HG03108 (cell line): Measurements from ENCODE around the gene GMPPB.
"Not testable (repeated sequence)": the region's sequence is repeated elsewhere in the genome, so short reads cannot be mapped to it uniquely, and the experiment has no call there.

Experiments used
- ATAC-seq: cut with Tn5 transposase; IDR thresholded peaks from one replicate; pipeline ENCODE4 v1.9.1; 2021; ENCODE audit warnings: moderate library complexity; ENCODE audit not compliant: unreplicated experiment

GMPPB gene

DNA sequence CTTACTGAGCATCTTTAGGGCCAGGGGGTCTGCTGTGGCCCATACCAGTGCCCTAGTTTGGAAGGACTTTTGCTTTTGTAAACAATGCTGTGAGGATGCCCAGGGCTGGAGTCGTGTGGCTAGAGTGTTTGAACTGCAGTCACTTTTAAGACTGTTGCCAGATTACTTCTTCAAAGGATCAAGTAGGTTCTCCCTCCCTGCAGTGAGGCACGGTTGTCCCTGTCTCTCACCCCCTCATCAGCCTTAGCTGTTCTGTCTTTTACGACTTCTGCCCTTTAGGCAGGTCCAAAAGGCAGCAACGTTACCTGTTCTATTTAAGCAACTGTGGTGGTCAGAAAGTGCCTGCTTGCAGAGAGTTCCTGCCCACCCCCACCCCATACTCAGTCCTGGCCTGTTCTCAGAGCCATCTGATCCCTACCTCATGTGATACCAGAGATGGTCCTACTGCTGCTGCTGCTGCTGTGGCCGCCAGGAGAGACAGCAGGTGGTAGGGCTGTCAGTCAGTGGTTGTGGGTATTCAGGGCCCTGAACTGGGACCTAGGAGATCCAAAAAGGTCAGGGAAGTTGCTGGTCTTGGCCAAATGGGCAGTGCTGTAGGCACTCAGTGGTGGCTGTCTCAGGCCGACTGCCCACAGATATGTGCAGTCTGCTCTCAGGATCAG lies 29.2 kb downstream of the GMPPB start:
- ATAC-seq: not testable (repeated sequence)

DNA sequence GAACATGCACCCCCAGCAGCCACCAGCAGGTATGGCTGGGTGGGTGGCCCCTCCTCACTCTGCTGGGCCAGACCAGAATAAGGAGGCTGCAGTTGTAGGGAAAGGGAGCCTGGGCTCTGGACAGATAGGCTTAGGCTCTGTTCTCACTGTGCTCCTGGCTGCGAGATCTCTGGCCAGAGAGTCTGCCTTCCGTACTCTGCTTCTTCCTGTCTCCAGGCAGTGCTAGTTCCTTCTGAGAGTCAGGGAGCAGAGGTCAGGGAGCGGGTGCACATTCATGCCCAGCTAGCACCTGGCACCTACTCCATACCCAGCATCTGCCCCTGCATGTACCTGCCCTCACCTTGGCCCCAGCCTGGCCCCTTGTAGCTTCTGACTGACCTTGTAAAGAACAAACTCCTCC lies 32.3 kb downstream of the GMPPB start:
- ATAC-seq: not testable (repeated sequence)

DNA sequence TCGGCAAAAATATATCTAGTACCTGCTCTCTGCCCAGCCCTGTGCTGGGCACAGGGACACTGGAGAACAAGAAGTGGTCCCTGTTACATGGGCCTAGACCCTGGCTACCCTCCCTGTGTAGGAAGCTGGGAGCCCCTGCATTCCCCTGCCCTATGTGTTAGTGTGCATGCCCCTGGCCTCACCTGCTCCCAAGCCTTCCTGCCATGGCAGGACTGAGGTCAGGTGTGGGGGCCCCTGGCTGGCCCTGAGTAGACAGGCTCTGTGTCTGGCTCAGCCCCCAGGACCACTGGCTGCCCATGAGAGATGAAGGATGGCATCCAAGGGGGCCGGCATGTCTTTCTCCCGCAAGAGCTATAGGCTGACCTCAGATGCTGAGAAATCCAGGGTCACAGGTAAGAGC lies 32.9 kb downstream of the GMPPB start:
- ATAC-seq: not testable (repeated sequence)

DNA sequence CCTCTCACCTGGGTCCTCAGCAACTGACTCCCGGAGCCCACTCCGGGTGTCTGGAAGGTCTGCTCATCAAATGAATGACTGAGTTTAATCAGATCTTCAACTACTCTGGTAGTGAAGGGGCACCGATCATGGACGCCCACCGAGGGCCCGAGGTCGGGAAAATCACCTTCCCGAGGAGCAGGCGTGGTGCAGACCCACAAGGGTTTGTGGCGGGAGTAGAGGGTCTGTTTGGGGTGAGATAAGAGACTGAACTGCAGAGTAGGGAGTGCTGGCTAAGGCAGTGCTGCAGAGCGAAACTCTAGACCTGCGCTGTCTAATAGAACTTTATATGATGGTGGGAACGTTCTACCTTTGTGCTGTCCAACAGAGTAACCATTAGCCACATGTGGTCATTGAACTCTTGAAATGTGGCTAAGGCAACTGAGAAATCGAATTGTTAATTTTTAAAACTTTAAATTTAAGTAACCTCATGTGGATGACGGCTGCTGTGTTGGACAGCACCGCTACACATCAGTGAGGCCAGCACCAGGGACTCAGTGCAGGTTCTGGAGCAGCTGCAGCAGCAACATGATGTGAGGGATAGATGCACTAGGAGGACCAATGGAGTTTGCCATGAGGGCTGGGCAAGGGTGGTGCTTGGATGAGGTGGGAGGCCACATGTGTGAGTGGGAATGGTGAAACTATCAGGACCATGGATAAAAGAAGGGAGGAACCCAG lies 33.7 kb downstream of the GMPPB start:
- ATAC-seq: not testable (repeated sequence)

DNA sequence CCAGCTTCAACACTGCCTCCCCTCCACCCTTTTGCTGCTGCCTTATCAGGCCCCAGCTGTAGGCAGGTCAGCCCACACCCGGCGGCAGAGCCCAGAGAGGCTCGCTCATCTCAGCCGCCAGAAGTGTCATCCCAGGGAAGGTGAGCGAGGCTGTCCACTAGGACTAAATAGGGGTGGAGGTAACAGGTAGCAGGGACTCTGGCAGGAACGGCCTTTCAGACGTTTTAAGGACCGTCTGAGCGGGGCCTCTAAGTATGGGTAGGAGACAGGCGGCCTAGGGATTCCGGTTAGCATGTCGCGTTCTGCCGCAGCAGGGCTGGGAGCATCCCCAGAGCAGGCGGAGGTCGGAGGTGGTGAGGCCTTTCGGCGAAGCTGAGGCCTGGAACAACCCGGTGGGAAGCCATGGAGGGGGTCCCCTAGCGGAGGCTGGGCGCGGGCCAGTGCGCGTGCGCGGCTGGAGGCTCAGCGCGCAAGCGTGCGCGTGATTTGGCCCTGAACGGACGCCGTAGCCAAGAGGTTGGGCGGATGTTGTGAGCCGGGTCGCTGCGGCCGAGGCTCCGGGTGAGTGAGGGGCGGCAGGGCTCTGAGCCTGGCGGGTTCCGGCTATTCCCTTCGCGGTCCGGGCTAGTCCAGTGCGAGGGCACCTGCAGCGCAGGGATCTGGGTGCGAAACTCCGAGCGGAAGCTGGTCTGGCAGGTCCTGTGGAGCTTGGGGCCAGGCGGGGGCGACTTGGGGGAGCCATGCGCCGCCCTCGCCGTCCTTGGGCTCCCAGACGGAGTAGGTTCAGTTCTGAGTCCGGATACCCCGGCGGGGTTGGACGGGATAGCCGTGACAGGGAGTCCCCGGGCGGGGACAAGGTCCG lies 34.5 kb downstream of the GMPPB start, which contains the start of the genes MST1 and RNF123:
Gene MST1 (minus strand): TSS at position 429 of the 862 bp plus-strand sequence. CDS start 783 bp downstream, outside the sequence.
Gene RNF123 (plus strand): TSS at position 512 of the 862 bp plus-strand sequence. CDS start 1,609 bp downstream, outside the sequence.
- peak; percentile 49 for ATAC-seq

DNA sequence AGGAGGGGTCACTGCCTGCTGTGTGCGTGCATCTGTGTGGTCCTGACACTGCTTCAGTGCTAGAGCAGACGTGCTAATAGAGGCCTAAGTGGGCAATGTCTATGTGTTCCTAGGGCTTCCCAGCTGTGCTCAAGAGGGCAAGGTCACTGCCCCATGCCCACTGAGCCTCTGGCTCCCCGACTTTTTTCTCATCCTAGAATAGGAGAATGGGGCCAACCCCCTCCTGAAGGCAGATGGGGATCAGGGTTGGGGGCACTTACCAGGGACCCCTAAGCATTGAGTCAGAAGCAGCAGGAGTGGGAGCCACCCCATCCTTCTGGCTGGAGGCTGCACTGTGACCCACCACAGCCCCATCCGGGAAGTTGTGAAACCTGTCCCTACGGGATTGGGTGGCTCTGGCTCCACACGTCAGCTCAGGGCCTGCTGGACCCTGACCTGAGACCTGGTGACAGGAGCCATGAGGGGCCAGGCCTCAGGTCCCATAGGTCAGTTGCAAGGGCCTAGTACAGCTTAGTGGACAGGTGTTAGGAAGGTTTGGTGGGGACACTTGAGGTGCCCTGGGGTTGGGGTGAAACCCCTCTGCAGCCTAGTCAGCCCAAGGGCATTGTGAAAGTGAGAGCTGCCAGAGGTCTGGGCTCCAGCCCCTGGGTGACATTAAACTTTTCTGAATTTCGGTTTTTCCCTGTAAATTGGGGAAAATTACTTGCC lies 35.3 kb downstream of the GMPPB start:
- not testable (repeated sequence) for ATAC-seq

DNA sequence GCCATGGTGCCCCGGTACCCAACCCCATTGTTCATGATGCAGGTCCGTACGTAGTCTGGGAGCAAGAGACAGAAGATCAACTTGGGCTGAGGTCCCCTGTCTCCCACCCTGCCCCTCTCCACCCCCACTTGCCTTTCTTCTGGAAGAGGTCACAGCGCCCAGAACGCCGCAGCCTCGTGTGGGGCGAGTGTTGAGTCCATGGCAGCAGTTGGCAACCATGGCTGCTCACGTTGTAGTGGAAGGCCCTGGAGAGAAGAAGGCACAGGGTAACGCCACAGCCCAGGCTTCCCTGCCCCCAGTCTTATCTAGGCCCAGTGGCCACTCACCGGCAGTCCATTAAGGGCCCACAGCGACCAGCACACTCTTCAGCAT lies 36.3 kb downstream of the GMPPB start:
- not testable (repeated sequence) for ATAC-seq

DNA sequence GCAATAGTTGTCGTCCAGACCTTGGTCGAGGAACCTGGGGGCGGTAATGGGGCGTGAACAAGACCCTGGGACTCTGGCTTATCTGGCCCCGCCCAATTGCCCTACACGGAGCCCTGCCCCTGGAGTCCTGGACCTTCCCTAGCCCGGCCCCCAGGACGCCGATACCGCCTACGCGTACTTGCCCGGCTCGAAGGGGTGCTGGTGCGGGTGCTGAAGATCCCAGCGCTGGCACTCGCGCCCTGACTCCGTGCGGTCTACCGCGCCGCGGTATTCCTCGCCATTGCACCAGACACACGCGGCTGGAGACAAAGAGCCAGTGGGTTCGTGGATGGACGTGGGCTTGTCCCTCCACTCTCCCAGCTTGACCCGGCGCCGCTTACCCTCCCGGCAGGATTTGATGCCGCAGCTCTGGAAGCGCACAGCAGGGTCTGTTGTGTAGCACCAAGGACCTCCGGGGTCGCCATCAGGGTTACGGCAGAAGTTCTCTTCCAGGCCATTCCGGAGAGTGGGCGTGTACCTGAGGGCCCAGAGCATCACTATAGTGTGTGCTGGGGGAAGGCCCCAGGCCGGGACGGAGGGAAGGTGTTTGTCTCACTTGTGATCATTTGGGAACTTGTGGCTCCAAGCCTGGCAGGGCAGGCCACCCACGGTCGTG lies 36.9 kb downstream of the GMPPB start:
- ATAC-seq: not testable (repeated sequence)

DNA sequence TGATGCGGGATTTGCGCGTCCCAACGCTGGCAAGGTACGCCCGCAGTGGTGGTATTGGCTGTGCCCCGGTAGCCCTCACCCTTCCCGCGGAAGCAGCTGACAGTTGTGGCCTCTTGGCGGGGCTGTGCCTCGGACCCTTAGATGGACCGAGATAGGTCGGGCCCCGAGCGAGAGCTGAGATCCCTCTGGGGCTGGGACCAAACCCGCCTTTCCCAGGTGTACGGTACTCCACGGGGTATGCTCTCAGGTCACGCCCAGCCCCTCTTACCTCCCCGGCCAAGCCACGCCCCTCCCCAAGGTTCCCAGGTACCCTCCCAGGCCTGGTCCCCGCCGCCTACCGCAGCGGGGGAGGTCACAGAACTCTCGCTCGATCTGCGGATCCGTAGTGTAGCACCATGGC lies 37.4 kb downstream of the GMPPB start:
- not testable (repeated sequence) for ATAC-seq

DNA sequence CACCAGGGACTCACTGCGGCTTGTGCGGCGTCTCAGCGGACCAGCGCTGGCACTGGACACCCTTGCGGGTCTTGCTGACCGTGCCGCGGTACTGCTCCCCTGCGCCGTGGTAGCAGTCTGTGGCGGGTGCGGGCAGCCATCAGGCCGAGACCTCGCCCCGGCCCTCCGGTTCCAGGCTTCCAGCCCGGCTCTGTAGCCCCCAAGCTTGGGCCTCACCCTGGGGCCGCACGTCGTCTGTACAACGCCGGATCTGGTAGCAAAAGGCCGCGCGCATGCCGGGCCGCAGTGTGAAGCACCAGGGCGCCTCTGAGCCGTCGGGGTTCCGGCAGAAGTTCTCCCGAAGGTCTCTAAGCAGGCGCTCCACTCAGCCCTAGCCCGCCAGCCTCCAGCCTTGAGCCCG lies 37.9 kb downstream of the GMPPB start:
- not testable (repeated sequence) for ATAC-seq

DNA sequence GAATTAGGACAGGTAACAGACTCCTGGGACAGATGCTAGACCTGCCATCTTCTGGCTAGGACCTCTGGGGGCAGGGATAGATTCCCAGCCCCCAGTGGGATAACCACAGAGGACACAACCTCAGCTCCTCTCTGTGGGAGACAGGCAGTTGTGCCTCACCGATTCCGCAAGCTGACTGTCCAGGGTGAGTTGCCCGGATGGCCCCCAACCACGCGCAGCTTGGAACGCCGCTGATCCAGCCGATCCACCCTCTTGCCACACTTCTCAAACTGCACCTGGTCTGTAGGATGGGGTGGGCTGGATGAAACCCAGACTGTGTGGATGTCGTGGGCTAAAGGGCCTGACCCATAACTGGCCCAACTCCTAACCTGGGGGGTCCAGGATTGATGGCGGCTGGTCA lies 38.6 kb downstream of the GMPPB start:
- not testable (repeated sequence) for ATAC-seq

DNA sequence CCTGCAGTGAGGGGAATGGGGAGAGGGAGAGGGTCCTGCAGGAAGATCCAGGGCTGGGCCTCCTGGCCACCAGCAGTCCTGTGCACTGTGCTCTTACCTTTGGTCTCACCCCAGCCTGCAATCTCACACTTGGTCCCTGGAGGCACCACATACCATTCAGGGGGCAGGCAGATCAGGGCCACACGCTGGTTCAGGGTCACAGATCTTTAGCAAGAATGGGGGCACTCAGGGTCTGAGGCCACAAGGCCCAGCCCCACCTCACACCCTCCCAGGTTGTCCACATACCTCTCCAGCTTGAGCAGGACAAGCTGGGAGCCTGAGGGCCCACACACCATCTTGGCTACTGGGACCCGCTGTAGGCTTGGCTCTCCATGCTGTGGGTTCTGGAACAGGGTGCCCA lies 39.3 kb downstream of the GMPPB start:
- ATAC-seq: not testable (repeated sequence)

DNA sequence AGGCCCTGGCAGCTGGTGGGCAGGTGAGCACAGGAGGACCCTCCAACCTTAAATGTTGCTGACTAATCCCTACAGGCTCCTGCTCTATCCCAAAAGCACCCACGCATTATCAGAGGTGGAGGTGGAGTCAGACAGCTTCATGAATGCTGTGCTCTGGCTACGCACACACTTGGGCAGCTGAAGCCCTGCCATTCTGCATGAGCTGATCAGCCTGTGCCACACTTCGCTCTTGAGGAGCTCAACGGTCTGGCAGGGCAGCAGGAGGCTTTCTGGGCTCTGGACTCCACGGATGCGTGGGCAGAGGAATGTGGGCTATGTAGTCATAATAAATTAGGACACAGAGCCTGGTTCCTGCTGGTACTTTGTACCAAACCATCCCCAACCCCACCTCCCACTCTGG lies 40.6 kb downstream of the GMPPB start:
- ATAC-seq: no peak

DNA sequence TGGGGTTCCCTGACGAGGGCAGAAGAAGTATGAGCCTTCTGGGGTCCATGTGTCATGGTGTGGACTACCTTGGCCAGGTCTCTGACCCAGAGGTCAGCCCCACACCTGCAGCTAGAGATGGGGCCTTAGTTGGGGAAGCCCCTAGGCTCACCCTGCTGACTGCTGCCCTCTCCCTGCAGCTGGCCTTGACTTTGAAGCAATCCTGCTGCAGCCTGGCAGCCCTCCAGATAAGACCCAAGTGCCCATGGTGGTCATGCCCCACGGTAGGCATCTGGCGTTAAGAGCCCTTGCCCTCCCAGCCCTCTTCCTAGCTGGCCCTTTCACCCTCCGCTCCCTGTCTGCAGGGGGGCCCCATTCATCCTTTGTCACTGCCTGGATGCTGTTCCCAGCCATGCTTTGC lies 42.2 kb downstream of the GMPPB start:
- no peak for ATAC-seq

DNA sequence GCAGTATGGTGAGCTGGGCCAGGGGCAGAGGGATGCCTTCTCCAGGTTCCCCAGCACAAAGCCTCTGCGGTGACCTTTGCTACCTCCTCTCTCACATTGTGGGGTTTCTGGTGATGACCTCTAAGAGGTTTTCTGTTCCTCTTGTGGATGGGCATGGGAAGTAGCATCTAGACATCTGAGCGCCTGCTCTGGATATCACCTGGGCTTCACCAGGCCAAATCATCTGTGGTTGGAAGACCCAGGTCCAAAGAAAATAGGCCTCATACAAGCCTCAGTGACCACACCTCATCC lies 42.6 kb downstream of the GMPPB start:
- no peak for ATAC-seq

DNA sequence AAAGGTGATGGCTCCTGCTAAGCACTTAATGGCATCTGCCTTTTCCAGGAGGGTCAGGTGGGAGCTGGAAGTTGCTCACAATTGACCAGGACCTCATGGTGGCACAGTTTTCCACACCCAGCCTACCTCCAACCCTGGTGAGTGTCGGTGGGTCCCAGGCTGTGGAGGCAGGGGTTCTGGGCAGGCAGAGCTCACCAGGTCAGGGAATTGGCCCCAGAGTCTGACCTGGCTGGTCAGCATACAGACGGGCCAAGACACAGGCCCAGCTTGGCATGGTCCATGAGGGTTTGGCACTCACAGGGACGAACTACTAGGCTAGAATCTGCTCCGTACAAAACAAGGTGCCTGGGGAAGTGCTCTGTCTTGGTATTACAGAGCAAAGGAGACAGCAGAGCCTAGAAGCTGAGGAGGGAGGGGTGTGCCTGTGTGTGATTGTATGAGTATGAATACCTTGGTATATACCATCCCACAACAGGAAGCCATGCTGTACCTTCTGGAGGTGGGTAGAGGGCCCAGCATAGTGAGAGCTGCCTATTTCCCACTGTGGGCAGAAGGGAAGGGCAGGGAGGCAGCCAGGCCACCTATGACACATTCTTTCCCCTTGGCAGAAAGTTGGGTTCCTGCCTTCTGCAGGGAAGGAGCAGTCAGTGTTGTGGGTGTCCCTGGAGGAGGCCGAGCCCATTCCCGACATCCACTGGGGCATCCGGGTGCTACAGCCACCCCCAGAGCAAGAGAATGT lies 43.1 kb downstream of the GMPPB start:
- no peak for ATAC-seq

DNA sequence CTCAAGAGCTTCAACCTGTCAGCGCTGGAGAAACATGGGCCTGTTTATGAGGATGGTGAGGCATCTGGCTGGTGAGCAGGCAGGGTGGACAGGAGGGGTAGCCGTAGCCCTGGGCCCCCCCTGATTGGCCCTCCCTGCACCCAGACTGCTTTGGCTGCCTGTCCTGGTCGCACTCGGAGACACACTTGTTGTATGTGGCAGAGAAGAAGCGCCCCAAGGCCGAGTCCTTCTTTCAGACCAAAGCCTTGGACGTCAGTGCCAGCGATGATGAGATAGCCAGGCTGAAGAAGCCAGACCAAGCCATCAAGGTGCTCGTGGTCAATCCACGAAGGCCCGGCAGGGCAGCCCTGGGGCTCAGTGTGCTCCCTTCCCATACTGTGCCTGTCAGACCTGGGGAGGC lies 47.8 kb downstream of the GMPPB start:
- no peak for ATAC-seq

DNA sequence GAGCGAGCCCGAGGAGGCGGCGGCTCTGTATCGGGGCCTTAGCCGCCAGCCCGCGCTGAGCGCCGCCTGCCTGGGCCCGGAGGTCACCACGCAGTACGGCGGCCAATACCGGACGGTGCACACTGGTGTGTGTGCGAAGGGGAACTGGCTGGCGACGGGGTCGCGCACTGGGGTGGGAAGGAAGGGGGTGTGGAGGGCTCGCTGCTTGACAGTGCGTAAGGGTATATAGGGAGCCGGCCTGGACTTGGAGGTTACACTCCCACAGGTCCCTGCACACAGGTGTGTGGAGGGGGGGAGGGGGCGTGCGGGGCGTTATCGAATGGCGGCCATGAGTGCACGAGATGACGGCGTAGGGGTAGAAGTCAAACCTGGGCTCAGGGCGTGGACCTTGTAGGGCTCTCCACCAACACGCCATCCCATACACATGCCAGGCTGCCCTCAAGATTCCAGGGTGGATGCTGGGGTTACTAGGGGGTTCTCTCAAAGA lies 49.2 kb downstream of the GMPPB start:
- ATAC-seq: peak; percentile 21

DNA sequence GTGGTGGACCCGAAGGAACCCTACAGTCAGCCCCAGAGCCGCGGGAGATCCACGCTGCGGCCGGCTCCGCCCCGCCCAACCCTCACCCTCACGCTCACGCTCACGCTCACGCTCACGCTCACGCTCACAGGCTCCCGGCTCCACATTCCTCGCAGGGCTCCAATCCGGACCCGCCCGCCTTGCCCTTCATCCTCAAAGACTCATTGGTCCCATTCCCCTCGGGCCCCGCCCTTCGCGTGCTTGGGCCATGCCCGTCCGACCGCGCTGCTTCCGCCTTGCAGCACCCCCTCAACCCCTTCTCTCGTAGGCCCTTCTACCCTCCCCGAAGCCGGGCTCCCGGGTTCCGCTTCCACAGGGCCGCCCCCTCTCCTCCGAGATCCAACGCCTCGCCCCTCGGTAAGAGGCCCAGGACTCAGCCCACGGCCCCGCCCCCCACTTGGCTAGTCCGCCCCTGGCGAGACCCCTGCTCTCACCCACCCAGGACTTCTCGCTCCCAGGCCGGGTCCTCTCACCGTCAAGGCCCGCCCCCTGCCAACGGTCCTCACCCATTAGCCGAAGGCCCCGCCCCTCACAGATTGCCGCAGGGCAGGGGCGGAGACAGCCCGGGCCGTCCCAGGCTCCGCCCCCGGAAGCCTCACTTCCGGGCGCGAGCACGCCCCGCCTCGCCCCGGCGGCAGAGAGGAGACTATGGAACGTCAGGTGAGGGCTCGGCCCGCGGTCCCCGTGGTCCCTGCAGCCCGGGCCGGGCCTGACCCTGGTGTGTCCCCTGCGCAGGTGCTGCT lies 49.8 kb downstream of the GMPPB start, which contains the start of gene APEH:
Gene APEH (plus strand): TSS at position 637 of the 782 bp plus-strand sequence. CDS start 51 bp downstream, at position 688.
- ATAC-seq: peak; percentile 80
